HG02588 (cell line): ENCODE measurements around the gene ATP2B1.
"Not testable (repeated sequence)": the region's sequence is repeated elsewhere in the genome, so short reads cannot be mapped to it uniquely, and the experiment has no call there.

ENCODE experiments used
- ATAC-seq: cut with Tn5 transposase; IDR thresholded peaks from one replicate; pipeline ENCODE4 v1.9.1; 2021; ENCODE audit warnings: mild to moderate bottlenecking, moderate library complexity; ENCODE audit not compliant: unreplicated experiment

Gene ATP2B1

GRCh38 chr12:89717759-89718523 is 9.3 kb upstream of the ATP2B1 start:
- ATAC-seq, result no peak

- no peak for ATAC-seq
Observed at GRCh38 chr12:89712706-89713105, 4.1 kb upstream of the ATP2B1 start.

- no peak for ATAC-seq
Observed at GRCh38 chr12:89710873-89711750, 2.5 kb upstream of the ATP2B1 start.

GRCh38 chr12:89709995-89710872 is 1.6 kb upstream of the ATP2B1 start:
- ATAC-seq, result no peak

GRCh38 chr12:89709157-89709994 is 738 bp upstream of the ATP2B1 start:
- peak; percentile 67 for ATAC-seq

GRCh38 chr12:89707703-89708564 is 704 bp downstream of the ATP2B1 start:
- peak; percentile 1 for ATAC-seq

GRCh38 chr12:89706986-89707702 is 1.5 kb downstream of the ATP2B1 start:
- no peak for ATAC-seq

- ATAC-seq, result no peak
Observed at GRCh38 chr12:89706551-89706950, 2.1 kb downstream of the ATP2B1 start.

GRCh38 chr12:89704457-89704856 is 4.2 kb downstream of the ATP2B1 start:
- no peak for ATAC-seq

GRCh38 chr12:89703768-89704167 is 4.9 kb downstream of the ATP2B1 start:
- ATAC-seq, result no peak

GRCh38 chr12:89702503-89702902 is 6.1 kb downstream of the ATP2B1 start:
- no peak for ATAC-seq

- ATAC-seq, result no peak
Observed at GRCh38 chr12:89701606-89702206, 6.9 kb downstream of the ATP2B1 start.

- ATAC-seq, result no peak
Observed at GRCh38 chr12:89700191-89700810, 8.3 kb downstream of the ATP2B1 start.

- ATAC-seq, result no peak
Observed at GRCh38 chr12:89698607-89699006, 10.0 kb downstream of the ATP2B1 start.

- ATAC-seq, result not testable (repeated sequence)
Observed at GRCh38 chr12:89697728-89698127, 10.9 kb downstream of the ATP2B1 start.

GRCh38 chr12:89697296-89697695 is 11.3 kb downstream of the ATP2B1 start:
- ATAC-seq, result no peak

GRCh38 chr12:89695830-89696229 is 12.8 kb downstream of the ATP2B1 start:
- peak; percentile 50 for ATAC-seq

GRCh38 chr12:89695100-89695499 is 13.5 kb downstream of the ATP2B1 start:
- ATAC-seq, result no peak
